SU-DHL-6 (cell line): ENCODE results near the gene GNAT3.

Experiments
- CTCF ChIP-seq: fragments of 200-600 bp; sonication (generic); IDR thresholded peaks from one replicate; pipeline ENCODE4 v1.5.1; 2017; ENCODE audit warnings: antibody characterized with exemption, mild to moderate bottlenecking, low read length, moderate library complexity; ENCODE audit not compliant: insufficient read depth, poor library complexity, severe bottlenecking
- EZH2phosphoT487 ChIP-seq: fragments of 200-600 bp; sonication (generic), shearing (Covaris generic); conservative IDR thresholded peaks from 2 replicates; pipeline ENCODE4 v1.6.1; 2018; ENCODE audit warnings: mild to moderate bottlenecking, antibody characterized with exemption, low read length, moderate library complexity, mixed read lengths

GRCh38 chr7:80528689-80529088 is 16.8 kb upstream of the GNAT3 start:
- TF ChIP-seq CTCF (no peak), EZH2phosphoT487 (no peak)
